Activated CD4-positive, alpha-beta T cell treated with anti-CD3 and anti-CD28 coated beads for 4 hours (primary cell): ENCODE data around the gene GARIN1A.
"Not testable (repeated sequence)": the region's sequence is repeated elsewhere in the genome, so short reads cannot be mapped to it uniquely, and the experiment has no call there.

Experiments
- DNase-seq, 2 donors: peaks; one replicate each; pipeline ENCODE4 v3.0.0-alpha.2; 2020

GARIN1A gene

GRCh38 chr7:128671992-128672391 is at the start of gene GARIN1A:
Gene GARIN1A, plus strand, starts transcription at chr7:128672292. Its CDS starts 106 bp downstream, at chr7:128672398.
- DNase-seq: no peak

- not testable (repeated sequence) for DNase-seq
Observed at GRCh38 chr7:128627124-128627523, 45.0 kb upstream of the GARIN1A start.

- not testable (repeated sequence) for DNase-seq
Observed at GRCh38 chr7:128633915-128634314, 38.2 kb upstream of the GARIN1A start.

GRCh38 chr7:128645206-128645605 is 26.9 kb upstream of the GARIN1A start:
- DNase-seq: not testable (repeated sequence)

GRCh38 chr7:128645844-128646243 is 26.2 kb upstream of the GARIN1A start:
- DNase-seq: not testable (repeated sequence)

- not testable (repeated sequence) for DNase-seq
Observed at GRCh38 chr7:128646877-128647276, 25.2 kb upstream of the GARIN1A start.

GRCh38 chr7:128651096-128651495 is 21.0 kb upstream of the GARIN1A start:
- not testable (repeated sequence) for DNase-seq

- not testable (repeated sequence) for DNase-seq
Observed at GRCh38 chr7:128652606-128653005, 19.5 kb upstream of the GARIN1A start.

- DNase-seq: not testable (repeated sequence)
Observed at GRCh38 chr7:128653197-128653596, 18.9 kb upstream of the GARIN1A start.

GRCh38 chr7:128654080-128654479 is 18.0 kb upstream of the GARIN1A start:
- not testable (repeated sequence) for DNase-seq

- DNase-seq: not testable (repeated sequence)
Observed at GRCh38 chr7:128654501-128654900, 17.6 kb upstream of the GARIN1A start.

GRCh38 chr7:128658428-128658827 is 13.7 kb upstream of the GARIN1A start:
- not testable (repeated sequence) for DNase-seq

- DNase-seq: no peak
Observed at GRCh38 chr7:128660596-128660995, 11.5 kb upstream of the GARIN1A start.

GRCh38 chr7:128661446-128661845 is 10.6 kb upstream of the GARIN1A start:
- no peak for DNase-seq

GRCh38 chr7:128662091-128662490 is 10.0 kb upstream of the GARIN1A start:
- no peak for DNase-seq

GRCh38 chr7:128663223-128663622 is 8.9 kb upstream of the GARIN1A start:
- DNase-seq: not testable (repeated sequence)

- no peak for DNase-seq
Observed at GRCh38 chr7:128665057-128665456, 7.0 kb upstream of the GARIN1A start.

- DNase-seq: no peak
Observed at GRCh38 chr7:128666200-128666599, 5.9 kb upstream of the GARIN1A start.

GRCh38 chr7:128672927-128673517 is 930 bp downstream of the GARIN1A start:
- no peak for DNase-seq

- DNase-seq: no peak
Observed at GRCh38 chr7:128673571-128673970, 1.5 kb downstream of the GARIN1A start.

- DNase-seq: no peak
Observed at GRCh38 chr7:128676665-128677064, 4.6 kb downstream of the GARIN1A start.

- DNase-seq: no peak
Observed at GRCh38 chr7:128679920-128680319, 7.8 kb downstream of the GARIN1A start.

- no peak for DNase-seq
Observed at GRCh38 chr7:128681794-128682537, 9.9 kb downstream of the GARIN1A start.

- DNase-seq: not testable (repeated sequence)
Observed at GRCh38 chr7:128683270-128683669, 11.2 kb downstream of the GARIN1A start.
